CD14-positive monocyte (primary cell): ENCODE results near the gene CACHD1. TPM values are rescaled to one million over a fixed set of nuclear protein-coding genes. Genes with fewer than 3 reads are reported as not detected.

Source experiments
- DNase-seq, 3 donors: peaks; one replicate each; pipeline ENCODE4 v3.0.0-alpha.2; 2011 to 2022
- H2AFZ ChIP-seq: 2 replicates; pipeline ENCODE4 v1.6.0; 2012; ENCODE audit warnings: mild to moderate bottlenecking, low read depth, low read length, inconsistent platforms; ENCODE audit not compliant: insufficient read depth, poor library complexity, severe bottlenecking
- H3K27ac ChIP-seq, 2 donors: 1 replicate in 1 of 2; 2 replicates in 1 of 2; pipeline ENCODE4 v1.5.1; 2012 to 2013; ENCODE audit warnings: low read length in 2 of 2, control low read depth in 1 of 2, inconsistent platforms in 1 of 2, low read depth in 1 of 2, mild to moderate bottlenecking in 1 of 2
- H3K27me3 ChIP-seq, 2 donors: one replicate each; pipeline versions ENCODE4 v1.6.0 to v1.6.1; 2011 to 2013; ENCODE audit warnings: low read length in 2 of 2; ENCODE audit not compliant: control insufficient read depth in 2 of 2, insufficient read depth in 2 of 2
- H3K36me3 ChIP-seq, 2 donors: replicated peaks in 1 of 2; 1 replicate in 1 of 2; 2 replicates in 1 of 2; pipeline versions ENCODE4 v1.5.1 to v1.6.1; 2012 to 2013; ENCODE audit warnings: low read length in 2 of 2, control low read depth in 1 of 2, inconsistent platforms in 1 of 2, mild to moderate bottlenecking in 1 of 2; ENCODE audit not compliant: insufficient read depth in 2 of 2, control insufficient read depth in 1 of 2
- H3K4me1 ChIP-seq, 2 donors: 1 replicate in 1 of 2; 2 replicates in 1 of 2; pipeline versions ENCODE4 v1.5.1 to v1.6.1; 2012 to 2013; ENCODE audit warnings: low read length in 2 of 2, control low read depth in 1 of 2, inconsistent platforms in 1 of 2, mild to moderate bottlenecking in 1 of 2, moderate library complexity in 1 of 2; ENCODE audit not compliant: insufficient read depth in 2 of 2, control insufficient read depth in 1 of 2
- H3K4me2 ChIP-seq: replicated peaks from 2 replicates; pipeline ENCODE3; 2012; ENCODE audit warnings: low read length, moderate library complexity, mild to moderate bottlenecking; ENCODE audit not compliant: poor library complexity, severe bottlenecking; ENCODE audit errors: extremely low read depth
- H3K4me3 ChIP-seq, 3 experiments: fragments of 200-600 bp in 1 of 3; sonication (generic) in 1 of 3; replicated peaks in 1 of 3; 1 replicate in 2 of 3; 2 replicates in 1 of 3; pipeline ENCODE4 v1.5.1; 2011 to 2013; ENCODE audit warnings: low read length in 3 of 3, mild to moderate bottlenecking in 3 of 3, control low read depth in 2 of 3, low read depth in 2 of 3, inconsistent platforms in 1 of 3, moderate library complexity in 1 of 3
- H3K79me2 ChIP-seq: 2 replicates; pipeline ENCODE4 v1.6.0; 2012; ENCODE audit warnings: mild to moderate bottlenecking, control low read depth, inconsistent platforms, low read length, moderate library complexity; ENCODE audit not compliant: insufficient read depth
- H3K9ac ChIP-seq: 2 replicates; pipeline ENCODE4 v1.6.0; 2017; ENCODE audit warnings: low read length, mild to moderate bottlenecking; ENCODE audit not compliant: insufficient read depth, poor library complexity, severe bottlenecking
- H3K9me3 ChIP-seq, 2 donors: replicated peaks in 1 of 2; 1 replicate in 1 of 2; 2 replicates in 1 of 2; pipeline versions ENCODE4 v1.5.1 to v1.6.1; 2012 to 2013; ENCODE audit warnings: low read length in 2 of 2, control low read depth in 1 of 2; ENCODE audit not compliant: control insufficient read depth in 1 of 2, insufficient read depth in 1 of 2
- H4K20me1 ChIP-seq: 2 replicates; pipeline ENCODE4 v1.6.0; 2012; ENCODE audit warnings: mild to moderate bottlenecking, low read length, control low read depth, moderate library complexity; ENCODE audit not compliant: insufficient read depth
- H3K27ac Mint-ChIP-seq, 7 donors: one replicate each; pipeline ENCODE4 v1.8.0; 2020; ENCODE audit warnings: mild to moderate bottlenecking in 7 of 7, mixed read lengths in 7 of 7, moderate library complexity in 6 of 7, inconsistent platforms in 2 of 7
- H3K27me3 Mint-ChIP-seq, 3 donors: one replicate each; pipeline ENCODE4 v1.8.0; 2021 to 2022; ENCODE audit warnings: low read depth in 3 of 3, mild to moderate bottlenecking in 3 of 3, mixed read lengths in 3 of 3, moderate library complexity in 3 of 3, inconsistent platforms in 1 of 3
- H3K36me3 Mint-ChIP-seq, 2 donors: one replicate each; pipeline ENCODE4 v1.8.0; 2020; ENCODE audit warnings: mixed read lengths in 2 of 2, inconsistent platforms in 1 of 2, mild to moderate bottlenecking in 1 of 2
- H3K4me1 Mint-ChIP-seq: one replicate; pipeline ENCODE4 v1.8.0; 2020; ENCODE audit warnings: mild to moderate bottlenecking, mixed read lengths
- H3K4me3 Mint-ChIP-seq, 2 donors: one replicate each; pipeline ENCODE4 v1.8.0; 2020; ENCODE audit warnings: mild to moderate bottlenecking in 2 of 2, mixed read lengths in 2 of 2, moderate library complexity in 1 of 2
- H3K9me3 Mint-ChIP-seq, 7 donors: one replicate each; pipeline ENCODE4 v1.8.0; 2020 to 2022; ENCODE audit warnings: mixed read lengths in 7 of 7, mild to moderate bottlenecking in 6 of 7, moderate library complexity in 6 of 7, inconsistent platforms in 2 of 7
- WGBS: methylation state at CpG from one replicate; pipeline ENCODE4 v1.1.5; 2013; ENCODE audit warnings: missing lambda C conversion rate; ENCODE audit not compliant: insufficient coverage; 5-methylcytosine and 5-hydroxymethylcytosine counted together
- intact Hi-C, 2 donors: fragments of 100-400 bp; cut with micrococcal nuclease; formaldehyde crosslinking; loops; one replicate each; pipeline versions ENCODE4 v1.15.0 to v1.15.1; 2023
- polyA plus RNA-seq, 3 donors: library from polyadenylated mRNA; depleted of rRNA in 1 of 3; unstranded in 2 of 3; stranded (reverse) in 1 of 3; fragments of 300-500 nt in 2 of 3; fragments of >200 nt in 1 of 3; fragmentation: Illumina TruSeq in 2 of 3; gene quantifications; 1 replicate in 2 of 3; 2 replicates in 1 of 3; pipeline ENCODE4 v1.2.3, GENCODE V29; 2012 to 2021
- TF ChIP-seq, protein P1 (sequence below): fragments of 200-600 bp; IDR thresholded peaks from one replicate; pipeline ENCODE4 v1.8.0; 2022; ENCODE audit warnings: antibody characterized with exemption, mild to moderate bottlenecking

The CACHD1 gene
- polyA plus RNA-seq, 3 donors: 0.12 TPM; not detected in 2

- intact Hi-C loops: no loop called here
- H3K36me3 Mint-ChIP-seq: no peaks in the 10 kb centered on the region
- H3K27ac Mint-ChIP-seq: no peak overlapping the region
- peaks cover 1 to 3% (median 1%) of the 10 kb centered on the region in 3 donors for H3K27me3 Mint-ChIP-seq
- Histone ChIP-seq H3K27ac (no peak overlapping the region), H3K4me1 (peaks cover 18 to 19% of the 10 kb centered on the region in 2 donors), H3K27me3 (no peaks in the 10 kb centered on the region), H3K9ac (no peak overlapping the region), H3K4me2 (no peak overlapping the region), H3K9me3 (no peaks in the 10 kb centered on the region), H4K20me1 (no peaks in the 10 kb centered on the region), H3K4me3 (no peak overlapping the region), H2AFZ (no peak overlapping the region), H3K36me3 (no peaks in the 10 kb centered on the region), H3K79me2 (no peaks in the 10 kb centered on the region)
- no peak for DNase-seq
- TF ChIP-seq, protein P1, sequence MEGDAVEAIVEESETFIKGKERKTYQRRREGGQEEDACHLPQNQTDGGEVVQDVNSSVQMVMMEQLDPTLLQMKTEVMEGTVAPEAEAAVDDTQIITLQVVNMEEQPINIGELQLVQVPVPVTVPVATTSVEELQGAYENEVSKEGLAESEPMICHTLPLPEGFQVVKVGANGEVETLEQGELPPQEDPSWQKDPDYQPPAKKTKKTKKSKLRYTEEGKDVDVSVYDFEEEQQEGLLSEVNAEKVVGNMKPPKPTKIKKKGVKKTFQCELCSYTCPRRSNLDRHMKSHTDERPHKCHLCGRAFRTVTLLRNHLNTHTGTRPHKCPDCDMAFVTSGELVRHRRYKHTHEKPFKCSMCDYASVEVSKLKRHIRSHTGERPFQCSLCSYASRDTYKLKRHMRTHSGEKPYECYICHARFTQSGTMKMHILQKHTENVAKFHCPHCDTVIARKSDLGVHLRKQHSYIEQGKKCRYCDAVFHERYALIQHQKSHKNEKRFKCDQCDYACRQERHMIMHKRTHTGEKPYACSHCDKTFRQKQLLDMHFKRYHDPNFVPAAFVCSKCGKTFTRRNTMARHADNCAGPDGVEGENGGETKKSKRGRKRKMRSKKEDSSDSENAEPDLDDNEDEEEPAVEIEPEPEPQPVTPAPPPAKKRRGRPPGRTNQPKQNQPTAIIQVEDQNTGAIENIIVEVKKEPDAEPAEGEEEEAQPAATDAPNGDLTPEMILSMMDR: no peak
- H3K4me3 Mint-ChIP-seq: no peak overlapping the region
- no CpG with 5 or more reads among the region's 2 CpGs for WGBS
- peaks cover 19% of the 10 kb centered on the region for H3K4me1 Mint-ChIP-seq
- H3K9me3 Mint-ChIP-seq: no peaks in the 10 kb centered on the region
Measured at GRCh38 chr1:64683419-64683818, 213.5 kb downstream of the CACHD1 start.

DNA sequence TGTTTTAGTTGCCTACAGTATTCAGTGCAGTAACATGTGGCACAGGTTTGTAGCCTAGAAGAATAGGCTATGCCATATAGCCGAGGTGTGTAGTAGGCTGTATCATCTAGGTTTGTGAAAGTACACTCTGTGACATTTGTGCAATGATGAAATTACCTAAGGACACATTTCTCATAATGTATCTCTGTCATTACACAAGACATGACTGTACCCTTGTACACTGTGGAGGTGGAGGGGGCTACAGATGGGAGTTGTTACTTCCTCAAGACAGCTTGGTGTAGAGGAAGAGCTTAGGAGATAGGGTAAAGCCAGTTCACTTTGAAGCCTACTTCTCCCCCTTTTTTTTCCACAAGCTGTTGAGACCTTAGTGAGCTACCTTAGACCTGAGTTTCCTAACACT lies 215.3 kb downstream of the CACHD1 start:
- H3K36me3 Mint-ChIP-seq: no peaks in the 10 kb centered on the region
- intact Hi-C loops: no loop called here
- peaks cover 27% of the 10 kb centered on the region for H3K4me1 Mint-ChIP-seq
- H3K4me1 ChIP-seq: peaks cover 18 to 21% of the 10 kb centered on the region in 2 donors
- no CpG with 5 or more reads among the region's 1 CpG for WGBS
- H4K20me1 ChIP-seq: no peaks in the 10 kb centered on the region
- no peak overlapping the region for H3K4me2 ChIP-seq
- no peaks in the 10 kb centered on the region for H3K36me3 ChIP-seq
- TF ChIP-seq, protein P1: no peak
- peak in 2 of 3 donors; percentile 14 to 32 for DNase-seq
- H3K4me3 ChIP-seq: no peak overlapping the region
- H3K27me3 ChIP-seq: no peaks in the 10 kb centered on the region
- H3K27ac Mint-ChIP-seq: no peak overlapping the region
- peaks cover 1 to 3% (median 1%) of the 10 kb centered on the region in 3 donors for H3K27me3 Mint-ChIP-seq
- H3K27ac ChIP-seq: no peak overlapping the region
- no peak overlapping the region for H2AFZ ChIP-seq
- H3K9me3 Mint-ChIP-seq: no peaks in the 10 kb centered on the region
- no peak overlapping the region for H3K4me3 Mint-ChIP-seq
- no peaks in the 10 kb centered on the region for H3K9me3 ChIP-seq
- H3K9ac ChIP-seq: no peak overlapping the region
- H3K79me2 ChIP-seq: no peaks in the 10 kb centered on the region
